ENCODE measurements around the gene RABGAP1.

GRCh38 chr9:123102375-123103113, 161.7 kb downstream of the RABGAP1 start:
- TF ChIP-seq CTCF (IDR thresholded peaks at IDR 0.05; ENCODE audit: insufficient read depth, low read depth, low read length) = peak; percentile 35
- no peak for TF ChIP-seq EZH2 (IDR thresholded peaks at IDR 0.05; ENCODE audit: insufficient read depth, low read length)

Measured in astrocyte (in vitro differentiated cells and primary cell).